Activated CD4-positive, alpha-beta memory T cell treated with anti-CD3 and anti-CD28 coated beads for 36 hours (primary cell): ENCODE results near the gene SBK1. TPM values are rescaled to one million over a fixed set of nuclear protein-coding genes. Genes with fewer than 3 reads are reported as not detected.
"Not testable (repeated sequence)": the region's sequence is repeated elsewhere in the genome, so short reads cannot be mapped to it uniquely, and the experiment has no call there.

Source experiments
- CTCF ChIA-PET: fragments of 350-600 bp; sonication (Branson Sonifier 250); formaldehyde crosslinking; loops from one replicate; lab custom pipeline; 2021; ENCODE audit warnings: antibody characterized with exemption, inconsistent platforms; lab: Charles Lee
- POLR2A ChIA-PET: fragments of 350-600 bp; sonication (Branson Sonifier 250); formaldehyde crosslinking; loops from one replicate; lab custom pipeline; 2021; ENCODE audit warnings: antibody characterized with exemption; lab: Charles Lee
- DNase-seq: peaks from one replicate; pipeline ENCODE4 v3.0.0-alpha.2; 2020
- H3K27ac Mint-ChIP-seq: one replicate; pipeline ENCODE4 v1.8.0; 2021; ENCODE audit warnings: mixed read lengths
- H3K27me3 Mint-ChIP-seq: one replicate; pipeline ENCODE4 v1.8.0; 2021; ENCODE audit warnings: mixed read lengths
- H3K36me3 Mint-ChIP-seq: one replicate; pipeline ENCODE4 v1.8.0; 2021; ENCODE audit warnings: mixed read lengths
- H3K4me1 Mint-ChIP-seq: one replicate; pipeline ENCODE4 v1.8.0; 2021; ENCODE audit warnings: low read depth, mixed read lengths
- H3K4me3 Mint-ChIP-seq: one replicate; pipeline ENCODE4 v1.8.0; 2021; ENCODE audit warnings: mild to moderate bottlenecking, mixed read lengths
- H3K9me3 Mint-ChIP-seq: one replicate; pipeline ENCODE4 v1.8.0; 2021; ENCODE audit warnings: mixed read lengths
- intact Hi-C: fragments of 100-400 bp; cut with micrococcal nuclease; formaldehyde crosslinking; loops from one replicate; pipeline ENCODE4 v1.15.1; 2023
- total RNA-seq, 2 experiments: library from RNA; stranded (reverse); gene quantifications; one replicate each; pipeline ENCODE4 v1.2.3, GENCODE V29; 2021

SBK1 gene
- total RNA-seq, 2 experiments from 2014 or later: 2.9 to 3.8 TPM

DNA sequence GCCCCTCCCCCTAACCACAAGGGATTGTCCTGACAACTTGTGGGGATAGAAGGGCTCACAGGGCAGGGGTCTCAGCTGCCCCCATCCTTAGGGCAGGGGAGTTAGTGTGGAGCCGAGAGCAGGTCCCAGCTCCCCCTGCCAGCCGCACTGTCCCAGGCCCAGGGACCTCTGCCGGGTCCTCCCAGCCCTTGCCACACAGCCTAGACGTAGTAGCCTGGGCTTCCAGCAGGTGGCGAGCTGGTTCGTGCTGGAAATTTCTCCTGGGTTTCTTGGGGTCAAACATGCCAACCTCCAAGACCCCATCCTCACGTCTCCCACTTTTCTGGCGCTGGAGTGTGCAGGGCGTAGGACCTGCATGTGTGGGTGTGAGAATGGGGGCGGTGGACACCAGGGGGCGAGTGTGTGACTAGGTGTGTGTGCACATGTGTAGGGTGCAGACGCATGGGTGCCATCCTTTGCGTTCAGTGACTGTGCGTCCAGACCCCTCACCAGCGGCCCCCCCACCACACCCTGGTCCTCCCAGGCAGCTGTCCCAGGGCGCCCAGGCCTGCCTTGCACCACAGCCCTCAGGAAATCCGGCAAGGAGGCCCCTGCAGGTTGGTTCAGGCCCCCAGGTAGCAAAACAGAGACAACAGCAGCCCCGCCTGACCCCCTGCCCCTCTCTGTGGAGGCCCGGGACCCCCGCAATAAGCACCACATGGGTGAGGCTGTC is 29.5 kb downstream of the SBK1 start:
- H3K4me1 Mint-ChIP-seq: peaks cover 8% of the 10 kb centered on the region
- POLR2A ChIA-PET: no interaction called here
- no peak overlapping the region for H3K4me3 Mint-ChIP-seq
- DNase-seq: peak; percentile 60
- H3K9me3 Mint-ChIP-seq: no peaks in the 10 kb centered on the region
- H3K27me3 Mint-ChIP-seq: no peaks in the 10 kb centered on the region
- no peaks in the 10 kb centered on the region for H3K36me3 Mint-ChIP-seq
- intact Hi-C loops: no loop called here
- CTCF ChIA-PET: interaction anchor here (0.7 to 14.7 kb wide), 11 partner anchors 9 to 230 kb away, joined by 3 to 251 read pairs (median 3); partner anchors contain the start of gene SBK1
- no peak overlapping the region for H3K27ac Mint-ChIP-seq

DNA sequence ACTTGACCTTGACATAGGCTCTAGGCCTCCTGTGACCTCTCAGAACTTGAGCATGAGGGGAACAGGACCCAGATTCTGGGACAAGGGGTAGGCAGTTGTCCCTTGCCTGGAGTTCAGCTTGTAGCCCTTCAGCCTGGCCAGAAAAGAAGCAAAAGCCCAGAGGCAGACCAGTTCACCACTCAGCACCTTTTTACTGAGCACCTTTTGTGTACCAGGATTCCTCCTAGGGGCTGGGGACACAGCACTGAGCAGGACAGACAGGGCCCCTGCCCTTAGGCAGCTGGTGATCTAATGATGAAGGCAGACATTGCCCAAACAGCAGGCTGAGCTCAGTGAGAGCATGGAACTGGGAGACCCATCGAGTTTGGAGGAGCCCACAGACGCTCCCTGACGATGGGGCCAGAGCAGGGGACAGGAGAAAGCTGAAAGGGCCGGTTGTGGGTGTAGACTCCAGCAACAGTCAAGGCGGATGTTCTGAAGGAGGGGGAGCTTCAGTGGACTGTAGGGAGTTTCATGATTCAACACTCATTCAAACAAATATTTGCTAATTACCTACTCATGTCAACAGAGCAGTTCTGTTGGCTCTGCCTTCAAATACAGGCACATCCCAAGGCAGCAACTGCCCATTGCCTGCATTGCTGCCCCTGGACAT is 32.0 kb downstream of the SBK1 start:
- H3K27me3 Mint-ChIP-seq: no peaks in the 10 kb centered on the region
- H3K4me1 Mint-ChIP-seq: no peaks in the 10 kb centered on the region
- H3K36me3 Mint-ChIP-seq: no peaks in the 10 kb centered on the region
- ChIA-PET CTCF (interaction anchor here (1.0 kb wide), 1 partner anchor 47 kb away, joined by 3 read pairs; no protein-coding TSS in a partner anchor), POLR2A (no interaction called here)
- no peak overlapping the region for H3K27ac Mint-ChIP-seq
- DNase-seq: no peak
- H3K9me3 Mint-ChIP-seq: no peaks in the 10 kb centered on the region
- intact Hi-C loops: no loop called here
- H3K4me3 Mint-ChIP-seq: no peak overlapping the region

DNA sequence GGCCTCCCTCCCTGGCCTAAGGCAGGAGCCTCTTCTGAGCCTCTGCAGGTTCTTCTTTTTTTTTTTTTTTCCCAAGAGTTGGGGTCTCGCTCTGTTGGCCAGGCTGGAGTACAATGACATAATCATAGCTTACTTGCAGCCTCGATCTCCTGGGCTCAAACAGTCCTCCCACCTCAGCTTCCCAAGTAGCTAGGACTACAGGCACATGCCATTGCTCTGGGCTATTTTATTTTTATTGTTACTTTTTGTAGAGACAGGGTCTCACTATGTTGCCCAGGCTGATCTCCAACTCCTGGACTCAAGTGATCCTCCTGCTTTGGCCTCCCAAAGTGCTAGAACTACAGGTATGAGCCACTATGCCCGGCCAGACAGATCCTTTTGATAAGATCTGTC is 32.6 kb downstream of the SBK1 start:
- Mint-ChIP-seq H3K9me3 (no peaks in the 10 kb centered on the region), H3K4me1 (no peaks in the 10 kb centered on the region), H3K36me3 (no peaks in the 10 kb centered on the region), H3K4me3 (no peak overlapping the region), H3K27me3 (no peaks in the 10 kb centered on the region), H3K27ac (no peak overlapping the region)
- POLR2A ChIA-PET: no interaction called here
- no peak for DNase-seq
- CTCF ChIA-PET: no interaction called here
- intact Hi-C loops: no loop called here

DNA sequence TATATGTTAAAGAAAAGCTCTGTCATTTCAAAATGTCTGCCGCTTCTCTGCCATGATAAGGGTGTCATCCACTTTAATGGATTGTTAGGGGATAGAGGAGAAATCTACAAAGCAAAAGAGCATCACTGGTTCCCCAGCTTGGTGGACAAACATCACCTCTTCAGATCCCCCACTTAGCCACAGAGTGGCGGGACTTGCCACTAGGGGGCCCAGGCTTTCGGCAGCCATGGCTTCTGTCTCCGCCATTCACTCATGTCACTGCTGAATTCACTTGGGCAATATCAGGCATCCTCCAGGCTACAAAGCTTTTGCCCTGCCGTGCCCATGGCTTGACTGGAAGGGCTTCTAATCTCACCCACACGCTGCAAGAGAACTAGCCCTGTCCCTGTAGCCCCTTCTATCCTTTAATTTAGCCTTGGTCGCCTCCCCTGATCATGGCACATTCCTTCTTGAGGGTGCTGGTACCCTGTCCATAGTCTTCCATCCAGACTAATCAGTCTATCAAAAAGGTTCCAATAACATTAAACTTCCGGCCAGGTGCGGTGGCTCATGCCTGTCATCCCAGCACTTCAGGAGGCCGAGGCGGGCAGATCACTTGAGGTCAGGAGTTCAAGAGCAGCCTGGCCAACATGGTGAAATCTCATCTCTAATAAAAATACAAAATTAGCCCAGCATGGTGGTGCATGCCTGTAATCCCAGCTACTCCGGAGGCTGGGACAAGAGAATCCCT is 34.7 kb downstream of the SBK1 start:
- Mint-ChIP-seq H3K9me3 (no peaks in the 10 kb centered on the region), H3K4me3 (no peak overlapping the region), H3K4me1 (no peaks in the 10 kb centered on the region), H3K27me3 (no peaks in the 10 kb centered on the region), H3K36me3 (no peaks in the 10 kb centered on the region), H3K27ac (no peak overlapping the region)
- ChIA-PET CTCF (interaction anchor here (0.7 to 2.0 kb wide), 8 partner anchors 9 to 109 kb away, joined by 3 to 13 read pairs (median 4); no protein-coding TSS in a partner anchor), POLR2A (no interaction called here)
- intact Hi-C loops: no loop called here
- DNase-seq: peak; percentile 78

DNA sequence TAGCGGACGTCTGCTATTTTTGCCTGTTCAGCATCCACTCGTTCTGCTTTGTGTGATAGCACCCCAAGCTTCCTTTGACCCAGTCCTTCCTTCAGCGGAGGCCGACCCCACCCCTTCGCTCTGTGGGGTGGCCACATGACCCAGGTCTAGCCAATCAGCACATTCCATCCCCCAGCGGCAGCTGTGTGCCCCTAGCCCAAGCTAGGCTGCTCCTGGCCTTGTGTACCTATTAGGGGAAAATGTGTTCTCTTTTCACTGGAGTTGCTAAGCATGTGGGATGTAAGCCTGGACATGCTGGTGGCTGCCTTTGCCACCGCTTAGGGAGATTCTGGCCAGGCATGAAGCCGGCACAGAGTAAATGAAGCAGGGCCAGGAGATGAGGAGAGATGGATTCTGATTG is 37.9 kb downstream of the SBK1 start:
- DNase-seq, intact Hi-C loops, H3K4me1 Mint-ChIP-seq, H3K27ac Mint-ChIP-seq, POLR2A ChIA-PET, H3K36me3 Mint-ChIP-seq, CTCF ChIA-PET, H3K4me3 Mint-ChIP-seq, H3K9me3 Mint-ChIP-seq, H3K27me3 Mint-ChIP-seq: not testable (repeated sequence)

DNA sequence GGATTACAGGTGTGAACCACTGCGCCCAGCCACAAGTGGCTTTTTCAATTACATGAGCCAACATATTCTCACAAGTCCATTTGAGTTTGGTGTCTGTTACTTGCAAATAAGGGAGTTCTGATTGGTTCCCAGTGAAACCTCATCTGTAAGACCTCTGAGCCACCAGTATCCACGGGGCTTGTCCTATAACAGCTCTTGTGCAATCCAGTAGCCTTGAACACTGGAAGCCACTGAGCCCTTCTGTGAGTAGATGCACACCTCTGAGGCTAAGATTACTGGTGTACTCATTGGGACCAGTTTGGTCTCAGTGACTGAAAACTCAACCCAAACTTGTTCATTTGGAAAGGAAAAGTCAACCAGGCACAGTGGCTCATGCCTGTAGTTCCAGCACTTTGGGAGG is 38.7 kb downstream of the SBK1 start:
- CTCF ChIA-PET, H3K27ac Mint-ChIP-seq, H3K27me3 Mint-ChIP-seq, DNase-seq, H3K9me3 Mint-ChIP-seq, POLR2A ChIA-PET, intact Hi-C loops, H3K4me1 Mint-ChIP-seq, H3K36me3 Mint-ChIP-seq, H3K4me3 Mint-ChIP-seq: not testable (repeated sequence)

DNA sequence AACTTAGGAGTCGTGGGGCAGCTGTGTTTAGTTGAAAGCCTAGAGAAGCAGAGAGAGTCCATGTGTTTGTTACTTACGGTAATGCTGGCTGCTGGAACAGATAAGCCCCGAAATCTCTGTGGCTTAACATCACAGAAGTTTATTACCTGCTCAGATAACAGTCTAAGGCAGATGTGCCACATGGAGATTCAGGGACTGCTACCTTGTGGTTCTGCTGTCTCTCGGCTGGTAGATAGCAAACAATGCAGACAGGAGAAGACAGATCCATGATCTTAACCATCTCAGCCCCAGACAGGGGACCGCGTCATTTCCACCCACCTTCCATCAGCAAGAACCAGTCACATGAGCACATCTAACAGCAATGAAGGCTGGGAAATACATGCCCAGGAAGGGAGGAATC is 40.3 kb downstream of the SBK1 start:
- H3K4me1 Mint-ChIP-seq, H3K4me3 Mint-ChIP-seq, CTCF ChIA-PET, H3K27ac Mint-ChIP-seq, H3K9me3 Mint-ChIP-seq, POLR2A ChIA-PET, H3K36me3 Mint-ChIP-seq, H3K27me3 Mint-ChIP-seq, DNase-seq, intact Hi-C loops: not testable (repeated sequence)

DNA sequence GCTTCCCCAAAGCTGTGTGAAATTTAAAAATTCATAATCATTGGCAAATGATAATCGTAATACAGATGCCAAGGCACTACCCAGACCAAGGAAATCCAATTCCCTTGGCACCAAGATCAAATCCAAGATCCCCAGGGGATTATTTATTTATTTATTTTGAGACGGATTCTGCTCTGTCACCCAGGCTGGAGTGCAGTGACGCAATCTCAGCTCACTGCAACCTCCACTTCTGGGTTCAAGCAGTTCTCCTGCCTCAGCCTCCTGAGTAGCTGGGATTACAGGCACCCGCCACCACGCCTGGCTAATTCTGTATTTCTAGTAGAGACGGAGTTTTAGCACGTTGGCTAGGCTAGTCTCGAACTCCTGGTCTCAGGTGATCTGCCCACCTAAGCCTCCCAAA is 43.4 kb downstream of the SBK1 start:
- DNase-seq, H3K4me3 Mint-ChIP-seq, POLR2A ChIA-PET, H3K27me3 Mint-ChIP-seq, H3K27ac Mint-ChIP-seq, H3K36me3 Mint-ChIP-seq, intact Hi-C loops, H3K9me3 Mint-ChIP-seq, CTCF ChIA-PET, H3K4me1 Mint-ChIP-seq: not testable (repeated sequence)

DNA sequence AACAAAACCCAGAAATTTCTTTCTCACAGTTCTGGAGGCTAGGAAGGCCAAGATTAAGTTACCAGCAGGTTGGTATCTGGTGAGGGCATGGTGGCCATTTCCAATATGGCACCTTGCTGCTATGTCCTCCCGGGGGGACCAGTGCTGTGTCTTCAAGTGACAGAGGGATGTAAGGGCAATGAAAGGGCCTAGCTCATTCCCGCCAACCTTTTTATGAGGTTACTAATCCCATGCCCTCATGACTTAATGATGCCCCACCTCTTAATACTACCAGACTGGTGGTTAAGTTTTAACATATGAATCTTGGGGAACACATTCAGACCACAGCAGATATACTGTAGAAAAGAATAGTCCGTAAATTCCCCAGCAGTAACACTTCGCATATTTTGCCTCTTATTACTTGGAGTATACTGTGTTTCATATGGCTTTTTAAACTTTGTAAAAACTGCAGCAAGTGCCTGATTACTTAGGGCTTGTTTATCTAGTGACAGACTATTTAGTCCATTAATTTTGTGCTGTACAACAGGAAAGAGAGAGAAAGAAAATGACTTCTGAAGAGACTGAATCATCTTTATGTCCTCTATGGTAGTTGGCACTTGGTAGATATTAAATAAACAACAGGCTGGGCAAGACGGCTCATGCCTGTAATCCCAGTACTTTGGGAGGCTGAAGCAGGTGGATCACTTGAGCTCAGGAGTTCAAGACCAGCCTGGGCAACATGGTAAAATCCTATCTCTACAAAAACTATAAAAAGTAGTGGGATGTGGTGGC is 44.8 kb downstream of the SBK1 start:
- H3K27me3 Mint-ChIP-seq, H3K27ac Mint-ChIP-seq, DNase-seq, H3K4me1 Mint-ChIP-seq, H3K4me3 Mint-ChIP-seq, intact Hi-C loops, H3K36me3 Mint-ChIP-seq, H3K9me3 Mint-ChIP-seq, POLR2A ChIA-PET, CTCF ChIA-PET: not testable (repeated sequence)

DNA sequence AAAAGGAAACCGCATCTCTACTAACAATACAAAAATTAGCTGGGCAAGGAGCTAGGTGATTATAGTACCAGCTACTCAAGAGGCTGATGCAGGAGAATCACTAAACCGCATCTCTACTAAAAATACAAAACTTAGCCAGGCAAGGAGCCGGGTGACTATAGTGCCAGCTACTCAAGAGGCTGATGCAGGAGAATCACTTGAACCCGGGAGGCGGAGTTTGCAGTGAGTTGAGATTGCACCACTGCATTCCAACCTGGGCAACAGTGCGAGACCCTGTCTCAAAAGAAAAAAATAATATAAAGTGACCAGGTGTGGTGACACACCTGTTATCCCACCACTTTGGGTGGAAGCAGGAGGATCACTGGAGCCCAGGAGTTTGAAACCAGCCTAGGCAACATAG is 45.9 kb downstream of the SBK1 start:
- H3K4me3 Mint-ChIP-seq, H3K27me3 Mint-ChIP-seq, CTCF ChIA-PET, intact Hi-C loops, H3K27ac Mint-ChIP-seq, POLR2A ChIA-PET, DNase-seq, H3K9me3 Mint-ChIP-seq, H3K36me3 Mint-ChIP-seq, H3K4me1 Mint-ChIP-seq: not testable (repeated sequence)

DNA sequence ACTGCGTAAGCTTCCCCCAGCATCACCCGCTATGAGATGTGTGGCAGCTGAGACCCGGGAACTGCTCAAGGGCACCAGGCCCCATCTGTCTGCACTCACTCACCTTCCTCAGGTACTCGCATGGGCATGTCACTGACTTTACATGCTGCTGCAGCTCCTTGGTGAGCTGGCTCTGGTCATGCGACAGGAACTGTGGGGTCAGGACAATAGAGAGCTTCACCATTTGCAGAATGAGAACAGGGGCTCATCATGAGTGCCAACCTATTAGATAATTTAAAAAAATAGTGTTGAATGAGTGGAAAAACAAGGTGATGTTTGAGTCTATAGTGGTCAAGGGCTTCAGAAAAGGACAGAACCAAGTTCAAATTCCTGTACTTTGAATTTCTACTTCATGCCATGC is 70.3 kb downstream of the SBK1 start:
- H3K4me1 Mint-ChIP-seq, H3K4me3 Mint-ChIP-seq, H3K9me3 Mint-ChIP-seq, POLR2A ChIA-PET, H3K36me3 Mint-ChIP-seq, CTCF ChIA-PET, intact Hi-C loops, H3K27ac Mint-ChIP-seq, H3K27me3 Mint-ChIP-seq, DNase-seq: not testable (repeated sequence)

DNA sequence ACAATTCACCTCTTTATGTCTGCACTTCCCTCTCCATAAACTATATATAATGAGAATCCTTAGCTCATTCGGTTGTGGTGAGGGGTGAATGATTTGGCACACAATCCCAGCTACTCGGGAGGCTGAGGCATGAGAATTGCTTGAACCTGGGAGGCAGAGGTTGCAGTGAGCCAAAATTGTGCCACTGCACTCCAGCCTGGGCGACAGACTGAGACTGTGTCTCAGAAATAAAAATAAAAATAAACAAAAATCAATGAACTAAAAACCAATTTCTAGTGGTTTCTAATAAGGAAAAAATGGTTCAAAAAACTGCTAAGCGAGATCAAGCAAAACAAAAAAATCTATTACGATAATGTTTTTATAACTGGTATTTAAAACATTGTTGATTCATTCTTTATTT is 71.1 kb downstream of the SBK1 start, which contains the start of gene NPIPB6:
Gene NPIPB6 (minus strand): TSS at position 101 of the 400 bp plus-strand sequence. CDS start 686 bp downstream, outside the sequence.
- CTCF ChIA-PET, H3K27me3 Mint-ChIP-seq, H3K36me3 Mint-ChIP-seq, H3K9me3 Mint-ChIP-seq, DNase-seq, POLR2A ChIA-PET, H3K4me3 Mint-ChIP-seq, H3K27ac Mint-ChIP-seq, intact Hi-C loops, H3K4me1 Mint-ChIP-seq: not testable (repeated sequence)
